Kidney (tissue), 14 donors: Measurements from ENCODE around the gene NFATC4. TPM values are rescaled to one million over a fixed set of nuclear protein-coding genes. Genes with fewer than 3 reads are reported as not detected.

Experiments
- DNase-seq, 5 donors: peaks; one replicate each; pipeline ENCODE4 v3.0.0-alpha.2; 2013 to 2020
- FAIRE-seq: peaks from 2 replicates; lab custom pipeline; 2012; peaks lifted over from hg19 to GRCh38; lab: Jason Lieb, UNC
- H3K27ac ChIP-seq, 2 donors: one replicate each; pipeline ENCODE4 v1.7.0; 2013; ENCODE audit warnings: low read depth in 2 of 2, low read length in 2 of 2, inconsistent platforms in 1 of 2
- H3K27me3 ChIP-seq: one replicate; pipeline ENCODE4 v1.7.1; 2013; ENCODE audit warnings: low read length, inconsistent platforms; ENCODE audit not compliant: control insufficient read depth, insufficient read depth
- H3K36me3 ChIP-seq, 3 donors: one replicate each; pipeline versions ENCODE4 v1.7.0 to v1.7.1; 2013; ENCODE audit warnings: low read length in 3 of 3, control low read depth in 1 of 3, inconsistent platforms in 1 of 3; ENCODE audit not compliant: insufficient read depth in 3 of 3, control insufficient read depth in 2 of 3
- H3K4me1 ChIP-seq, 3 donors: one replicate each; pipeline versions ENCODE4 v1.7.0 to v1.7.1; 2013; ENCODE audit warnings: low read length in 3 of 3, inconsistent platforms in 1 of 3, low read depth in 1 of 3; ENCODE audit not compliant: control insufficient read depth in 2 of 3, insufficient read depth in 2 of 3
- H3K4me3 ChIP-seq, 3 donors: one replicate each; pipeline versions ENCODE4 v1.7.0 to v1.8.1; 2013; ENCODE audit warnings: low read length in 3 of 3, control low read depth in 1 of 3, inconsistent platforms in 1 of 3
- H3K9ac ChIP-seq, 3 donors: one replicate each; pipeline versions ENCODE4 v1.7.0 to v1.7.1; 2013; ENCODE audit warnings: low read length in 3 of 3, control low read depth in 1 of 3, inconsistent platforms in 1 of 3
- H3K9me3 ChIP-seq, 3 donors: one replicate each; pipeline versions ENCODE4 v1.7.0 to v1.7.1; 2013; ENCODE audit warnings: low read length in 3 of 3, control low read depth in 1 of 3, inconsistent platforms in 1 of 3; ENCODE audit not compliant: control insufficient read depth in 2 of 3, insufficient read depth in 1 of 3
- intact Hi-C: fragments of 100-400 bp; cut with DNase I; formaldehyde crosslinking; loops from one replicate; pipeline ENCODE4 v1.11.1; 2022
- polyA plus RNA-seq: library from polyadenylated mRNA; stranded (reverse); fragments of 350-450 nt; fragmentation: Illumina TruSeq; extraction: RNeasy Lipid Tissue Mini Kit (QIAGEN cat#74804); gene quantifications from one replicate; pipeline ENCODE4 v1.2.3, GENCODE V29; 2014; ENCODE audit warnings: low read depth, low replicate concordance; ENCODE audit not compliant: insufficient read depth
- total RNA-seq: library from RNA; stranded (reverse); fragmentation: NEBNext Ultra II Directional; extraction: Animal tissue kit (Norgen Biotek cat#: 25700); gene quantifications from one replicate; pipeline ENCODE4 v1.2.1, GENCODE V29; 2021
- TF ChIP-seq, protein P1 (sequence below): IDR thresholded peaks from 3 replicates; pipeline ENCODE4 v1.5.1; 2012; ENCODE audit warnings: mild to moderate bottlenecking, moderate library complexity, borderline replicate concordance; ENCODE audit not compliant: insufficient read depth; ENCODE audit errors: extremely low read depth
- donor health status: control.
- donor health status: control.
- donor health status: control.
- donor health status: control.
- donor health status: control.
- donor health status: DM: yes; HTN: yes; CAD: no.
- donor health status: Normal renal cell carcinoma (clear cell type).

The NFATC4 gene
- total and polyA plus RNA-seq, 2 donors from 2014 or later: 38.9 to 45.3 TPM

- Histone ChIP-seq H3K27me3 (no peaks in the 10 kb centered on the region), H3K9ac (no peak overlapping the region), H3K4me1 (peaks cover 0 to 3% (median 0%) of the 10 kb centered on the region in 3 donors), H3K4me3 (no peak overlapping the region), H3K9me3 (no peaks in the 10 kb centered on the region), H3K36me3 (no peaks in the 10 kb centered on the region), H3K27ac (no peak overlapping the region)
- DNase-seq: no peak
- TF ChIP-seq, protein P1, sequence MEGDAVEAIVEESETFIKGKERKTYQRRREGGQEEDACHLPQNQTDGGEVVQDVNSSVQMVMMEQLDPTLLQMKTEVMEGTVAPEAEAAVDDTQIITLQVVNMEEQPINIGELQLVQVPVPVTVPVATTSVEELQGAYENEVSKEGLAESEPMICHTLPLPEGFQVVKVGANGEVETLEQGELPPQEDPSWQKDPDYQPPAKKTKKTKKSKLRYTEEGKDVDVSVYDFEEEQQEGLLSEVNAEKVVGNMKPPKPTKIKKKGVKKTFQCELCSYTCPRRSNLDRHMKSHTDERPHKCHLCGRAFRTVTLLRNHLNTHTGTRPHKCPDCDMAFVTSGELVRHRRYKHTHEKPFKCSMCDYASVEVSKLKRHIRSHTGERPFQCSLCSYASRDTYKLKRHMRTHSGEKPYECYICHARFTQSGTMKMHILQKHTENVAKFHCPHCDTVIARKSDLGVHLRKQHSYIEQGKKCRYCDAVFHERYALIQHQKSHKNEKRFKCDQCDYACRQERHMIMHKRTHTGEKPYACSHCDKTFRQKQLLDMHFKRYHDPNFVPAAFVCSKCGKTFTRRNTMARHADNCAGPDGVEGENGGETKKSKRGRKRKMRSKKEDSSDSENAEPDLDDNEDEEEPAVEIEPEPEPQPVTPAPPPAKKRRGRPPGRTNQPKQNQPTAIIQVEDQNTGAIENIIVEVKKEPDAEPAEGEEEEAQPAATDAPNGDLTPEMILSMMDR: no peak
- no peak for FAIRE-seq
- intact Hi-C loops: no loop called here
Measured at GRCh38 chr14:24343795-24344660, 24.0 kb upstream of the NFATC4 start.

GRCh38 chr14:24347134-24347533, 20.9 kb upstream of the NFATC4 start:
- H3K27ac ChIP-seq: no peak overlapping the region
- H3K4me1 ChIP-seq: peaks cover 0 to 4% (median 0%) of the 10 kb centered on the region in 3 donors
- intact Hi-C loops: no loop called here
- DNase-seq: no peak
- no peak for FAIRE-seq
- H3K27me3 ChIP-seq: no peaks in the 10 kb centered on the region
- TF ChIP-seq, protein P1: no peak
- H3K9ac ChIP-seq: no peak overlapping the region
- H3K36me3 ChIP-seq: no peaks in the 10 kb centered on the region
- H3K9me3 ChIP-seq: no peaks in the 10 kb centered on the region
- H3K4me3 ChIP-seq: no peak overlapping the region

GRCh38 chr14:24348186-24348585, 19.8 kb upstream of the NFATC4 start:
- Histone ChIP-seq H3K27me3 (no peaks in the 10 kb centered on the region), H3K36me3 (no peaks in the 10 kb centered on the region), H3K9ac (no peak overlapping the region), H3K4me3 (no peak overlapping the region), H3K27ac (no peak overlapping the region), H3K9me3 (no peaks in the 10 kb centered on the region), H3K4me1 (peaks cover 0 to 4% (median 0%) of the 10 kb centered on the region in 3 donors)
- intact Hi-C loops: no loop called here
- TF ChIP-seq, protein P1: no peak
- FAIRE-seq: no peak
- no peak for DNase-seq
